ENCODE data around the gene FAU. TPM values are rescaled to one million over a fixed set of nuclear protein-coding genes. Genes with fewer than 3 reads are reported as not detected.
A peak's percentile ranks its signal among the peaks of the same experiment; 100 is the strongest.

Gene FAU
- polyA plus RNA-seq, 2 of the 4 experiments (the other 2 are of a cell fraction): 591 to 878 TPM

- FAIRE-seq (no peak), ATAC-seq (peak; percentile 35; a peak in 5 of 6 replicates)
- 40% methylated on average over 19 of the region's 23 CpGs for WGBS (ENCODE audit: missing lambda C conversion rate)
These were observed 37.1 kb downstream of the FAU start for GRCh38 chr11:65084598-65085375.

More at GRCh38 chr11:65084598-65085375, 37.1 kb downstream of the FAU start:
- ChIA-PET CTCF (interaction anchor here (0.7 to 2.4 kb wide), 6 partner anchors 10 to 72 kb away, joined by 3 to 9 read pairs (median 6); partner anchors contain the start of genes ARL2, VPS51 and ZNHIT2), POLR2A (no interaction called here)
- Histone ChIP-seq H3K4me2 (peak overlapping the region; percentile 97), H3K4me3 (peak overlapping the region; percentile 82), H3K9me3 (no peaks in the 10 kb centered on the region), H3K4me1 (peaks cover 26% of the 10 kb centered on the region), H3K27ac (peak overlapping the region; percentile 85 to 90)
- TF ChIP-seq REST (IDR thresholded peaks at IDR 0.05) (no peak), HOXB13 (CRISPR knock-in tag; IDR thresholded peaks at IDR 0.05; ENCODE audit: low read depth) (no peak), ESRRA (IDR thresholded peaks at IDR 0.05; ENCODE audit: borderline replicate concordance, low read length) (no peak), PBX3 (IDR thresholded peaks at IDR 0.05) (no peak), CTCF (IDR thresholded peaks at IDR 0.05) (no peak), MAZ (IDR thresholded peaks at IDR 0.05; ENCODE audit: borderline replicate concordance, low read depth, low read length) (no peak), RCOR1 (IDR thresholded peaks at IDR 0.05; ENCODE audit: low read depth, low read length) (no peak), ELK1 (IDR thresholded peaks at IDR 0.05; ENCODE audit: low read depth, low read length) (no peak), ZFP36 (IDR thresholded peaks at IDR 0.05; ENCODE audit: borderline replicate concordance, partially characterized antibody) (no peak), HOXB5 (CRISPR knock-in tag; IDR thresholded peaks at IDR 0.05) (no peak)
- DNase-seq (ENCODE audit: low read depth in 1 of 2, low spot score in 1 of 2): no peak

Measured in A549 (cell line).